ENCODE results near the gene ARMC7. TPM values are rescaled to one million over a fixed set of nuclear protein-coding genes. Genes with fewer than 3 reads are reported as not detected.
"Not testable (repeated sequence)": the region's sequence is repeated elsewhere in the genome, so short reads cannot be mapped to it uniquely, and the experiment has no call there.

Gene ARMC7
- total RNA-seq, 4 donors from 2014 or later: 8.2 to 41.1 (median 21.4) TPM

GRCh38 chr17:75135452-75135851, 25.7 kb downstream of the ARMC7 start:
- H3K27ac ChIP-seq: no peak overlapping the region
- WGBS, 2 donors (ENCODE audit: low coverage in 1 of 2): 56 to 90% methylated on average over 2 to 5 of the region's 5 CpGs
- TF ChIP-seq POLR2A (IDR thresholded peaks at IDR 0.05): no peak
- TF ChIP-seq EP300 (IDR thresholded peaks at IDR 0.05; ENCODE audit: low read depth): no peak
- no peak for TF ChIP-seq POLR2AphosphoS5 (IDR thresholded peaks at IDR 0.05)
- TF ChIP-seq CTCF (IDR thresholded peaks at IDR 0.05): no peak
- in situ Hi-C loops (cut with MboI; ENCODE audit: low pct_ligation_motif_present in 1 of 4, low pct_unique_long_range_greater_than_20kb in 1 of 4, low sequenced_read_pairs in 3 of 4) (no loop called here), intact Hi-C loops (cut with DNase I; ENCODE audit: low total_unique reads) (no loop called here)
- peaks cover 0 to 11% (median 4%) of the 10 kb centered on the region in 4 donors for H3K4me1 ChIP-seq
- no peak overlapping the region for H3K4me3 ChIP-seq
- no peak for DNase-seq
- H3K9me3 ChIP-seq: no peaks in the 10 kb centered on the region
- no peaks in the 10 kb centered on the region for H3K27me3 ChIP-seq
- peaks cover 0 to 11% (median 0%) of the 10 kb centered on the region in 4 donors for H3K36me3 ChIP-seq

GRCh38 chr17:75135946-75136345, 26.2 kb downstream of the ARMC7 start:
- peaks cover 0 to 15% (median 0%) of the 10 kb centered on the region in 4 donors for H3K36me3 ChIP-seq
- DNase-seq: no peak
- no peaks in the 10 kb centered on the region for H3K9me3 ChIP-seq
- in situ Hi-C loops (cut with MboI; ENCODE audit: low pct_ligation_motif_present in 1 of 4, low pct_unique_long_range_greater_than_20kb in 1 of 4, low sequenced_read_pairs in 3 of 4) (no loop called here), intact Hi-C loops (cut with DNase I; ENCODE audit: low total_unique reads) (no loop called here)
- H3K4me3 ChIP-seq: no peak overlapping the region
- TF ChIP-seq EP300 (IDR thresholded peaks at IDR 0.05; ENCODE audit: low read depth) (no peak), CTCF (IDR thresholded peaks at IDR 0.05) (no peak), POLR2A (IDR thresholded peaks at IDR 0.05) (no peak), POLR2AphosphoS5 (IDR thresholded peaks at IDR 0.05) (no peak)
- H3K4me1 ChIP-seq: peaks cover 0 to 6% (median 0%) of the 10 kb centered on the region in 4 donors
- 91 to 93% methylated on average over 6 to 8 of the region's 8 CpGs for WGBS, 2 donors (ENCODE audit: low coverage in 1 of 2)
- H3K27ac ChIP-seq: no peak overlapping the region
- H3K27me3 ChIP-seq: no peaks in the 10 kb centered on the region

- DNase-seq; H3K27me3 ChIP-seq; H3K4me3 ChIP-seq; H3K9me3 ChIP-seq; H3K4me1 ChIP-seq; intact Hi-C loops (cut with DNase I; ENCODE audit: low total_unique reads); in situ Hi-C loops (cut with MboI; ENCODE audit: low pct_ligation_motif_present in 1 of 4, low pct_unique_long_range_greater_than_20kb in 1 of 4, low sequenced_read_pairs in 3 of 4); H3K27ac ChIP-seq: not testable (repeated sequence)
- WGBS, 2 donors (ENCODE audit: low coverage in 1 of 2): 95 to 98% methylated on average over 6 to 9 of the region's 9 CpGs
- H3K36me3 ChIP-seq: peaks cover 0 to 24% (median 0%) of the 10 kb centered on the region in 4 donors
These were observed 28.0 kb downstream of the ARMC7 start for GRCh38 chr17:75137762-75138161.

GRCh38 chr17:75138519-75138918, 28.8 kb downstream of the ARMC7 start:
- no peak for DNase-seq
- no peak overlapping the region for H3K4me3 ChIP-seq
- intact Hi-C loops (cut with DNase I; ENCODE audit: low total_unique reads) (no loop called here), in situ Hi-C loops (cut with MboI; ENCODE audit: low pct_ligation_motif_present in 1 of 4, low pct_unique_long_range_greater_than_20kb in 1 of 4, low sequenced_read_pairs in 3 of 4) (no loop called here)
- H3K9me3 ChIP-seq: no peaks in the 10 kb centered on the region
- WGBS, 2 donors (ENCODE audit: low coverage in 1 of 2): 97% methylated on average over 5 of the region's 5 CpGs; no CpG with 5 or more reads in 1 of the 2 donors
- no peak overlapping the region for H3K27ac ChIP-seq
- no peaks in the 10 kb centered on the region for H3K27me3 ChIP-seq
- peaks cover 0 to 24% (median under 1%) of the 10 kb centered on the region in 4 donors for H3K36me3 ChIP-seq
- no peaks in the 10 kb centered on the region for H3K4me1 ChIP-seq
- TF ChIP-seq POLR2A (IDR thresholded peaks at IDR 0.05): no peak
- TF ChIP-seq POLR2AphosphoS5 (IDR thresholded peaks at IDR 0.05): no peak
- TF ChIP-seq CTCF (IDR thresholded peaks at IDR 0.05): no peak
- no peak for TF ChIP-seq EP300 (IDR thresholded peaks at IDR 0.05; ENCODE audit: low read depth)
